Activated T-helper 9 cell treated with anti-CD3 and anti-CD28 coated beads, Interleukin-2, amount 50 U/mL, for 16 hours (primary cell): ENCODE measurements around the gene LDB1.
A peak's percentile ranks its signal among the peaks of the same experiment; 100 is the strongest.

Experiments
- DNase-seq: peaks from one replicate; pipeline ENCODE4 v3.0.0-alpha.2; 2020; ENCODE audit warnings: low read depth

The LDB1 gene

GRCh38 chr10:102113261-102113955 lies 6.8 kb downstream of the LDB1 start:
- DNase-seq: no peak

GRCh38 chr10:102112210-102112817 lies 7.9 kb downstream of the LDB1 start:
- DNase-seq: no peak

GRCh38 chr10:102111276-102111675 lies 8.9 kb downstream of the LDB1 start:
- no peak for DNase-seq

GRCh38 chr10:102109166-102110116 lies 10.7 kb downstream of the LDB1 start:
- DNase-seq: no peak

GRCh38 chr10:102106998-102107397 lies 13.2 kb downstream of the LDB1 start:
- DNase-seq: no peak

- no peak for DNase-seq
Measured at GRCh38 chr10:102102421-102102820, 17.7 kb downstream of the LDB1 start.

GRCh38 chr10:102101152-102101551 lies 19.0 kb downstream of the LDB1 start:
- DNase-seq: no peak

GRCh38 chr10:102096449-102096848 lies 23.7 kb downstream of the LDB1 start:
- DNase-seq: no peak

GRCh38 chr10:102090772-102091171 lies 29.4 kb downstream of the LDB1 start:
- no peak for DNase-seq

- DNase-seq: no peak
Measured at GRCh38 chr10:102086196-102086595, 34.0 kb downstream of the LDB1 start.

GRCh38 chr10:102085336-102085735 lies 34.8 kb downstream of the LDB1 start:
- DNase-seq: no peak

- no peak for DNase-seq
Measured at GRCh38 chr10:102083541-102083940, 36.6 kb downstream of the LDB1 start.

GRCh38 chr10:102072673-102073527 lies 47.3 kb downstream of the LDB1 start:
- DNase-seq: peak; percentile 62

- DNase-seq: no peak
Measured at GRCh38 chr10:102069071-102069470, 51.1 kb downstream of the LDB1 start.

GRCh38 chr10:102068216-102068615 lies 52.0 kb downstream of the LDB1 start:
- no peak for DNase-seq

- no peak for DNase-seq
Measured at GRCh38 chr10:102067091-102067916, 52.9 kb downstream of the LDB1 start.

- no peak for DNase-seq
Measured at GRCh38 chr10:102066399-102067088, 53.6 kb downstream of the LDB1 start.

- DNase-seq: no peak
Measured at GRCh38 chr10:102065561-102066398, 54.4 kb downstream of the LDB1 start.

GRCh38 chr10:102064868-102065560 lies 55.2 kb downstream of the LDB1 start, which contains the start of gene HPS6:
TSS of gene HPS6 (plus strand) at chr10:102065349. CDS start at chr10:102065475, 126 bp downstream.
- peak; percentile 86 for DNase-seq
